Stimulated activated CD8-positive, alpha-beta memory T cell treated with anti-CD3 and anti-CD28 coated beads, Interleukin-15, amount 100 ng/mL, for 24 hours (primary cell): ENCODE measurements around the gene PCNX4.

Source experiments
- DNase-seq: peaks from one replicate; pipeline ENCODE4 v3.0.0-alpha.2; 2020; ENCODE audit warnings: low read depth

The PCNX4 gene

DNA sequence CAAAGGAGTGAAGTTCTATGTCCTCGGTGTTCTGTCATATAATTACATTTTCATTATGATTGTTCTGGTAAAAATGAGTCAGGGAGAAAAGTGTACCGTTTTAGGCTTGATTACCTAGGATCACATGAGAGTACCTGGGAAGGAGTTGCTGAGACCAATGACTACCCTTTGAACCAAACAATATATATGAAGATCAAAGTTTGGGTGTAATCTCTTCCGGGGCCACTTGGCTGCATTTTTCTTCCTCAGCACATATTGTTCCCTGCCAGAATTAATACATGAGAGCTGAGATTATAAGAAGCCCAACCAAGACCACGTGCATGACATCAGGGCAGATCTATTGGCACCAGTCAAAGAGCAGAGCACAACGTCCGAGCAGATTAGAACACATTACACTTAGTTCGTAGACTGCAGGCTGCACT lies 114.5 kb downstream of the PCNX4 start:
- no peak for DNase-seq

- DNase-seq: no peak
Observed at GRCh38 chr14:60206837-60207533, 115.3 kb downstream of the PCNX4 start.

- no peak for DNase-seq
Observed at GRCh38 chr14:60210703-60211102, 119.0 kb downstream of the PCNX4 start.

DNA sequence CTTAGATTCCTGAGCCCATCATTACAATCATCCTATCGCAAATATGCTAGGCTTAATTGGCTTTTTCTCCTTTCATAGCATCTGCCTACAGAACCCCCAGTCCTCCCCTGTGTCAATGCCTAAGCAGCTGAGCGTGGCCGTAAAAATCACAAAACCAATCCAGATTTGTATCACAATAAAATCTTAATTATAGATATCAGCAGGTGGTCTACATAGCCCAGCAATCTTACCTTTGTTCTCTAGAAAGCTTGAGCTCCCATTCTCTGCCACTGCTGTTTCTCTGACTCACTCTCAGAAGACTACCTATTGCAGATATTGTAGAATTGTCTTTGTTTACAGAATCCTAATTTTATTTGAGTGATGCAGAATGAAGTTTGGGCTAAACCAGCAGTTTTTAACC lies 119.4 kb downstream of the PCNX4 start:
- no peak for DNase-seq

- DNase-seq: no peak
Observed at GRCh38 chr14:60212503-60213371, 121.0 kb downstream of the PCNX4 start.

- no peak for DNase-seq
Observed at GRCh38 chr14:60214003-60214402, 122.3 kb downstream of the PCNX4 start.

- DNase-seq: no peak
Observed at GRCh38 chr14:60214415-60215126, 122.8 kb downstream of the PCNX4 start.

GRCh38 chr14:60215127-60215444 lies 123.4 kb downstream of the PCNX4 start:
- DNase-seq: no peak

DNA sequence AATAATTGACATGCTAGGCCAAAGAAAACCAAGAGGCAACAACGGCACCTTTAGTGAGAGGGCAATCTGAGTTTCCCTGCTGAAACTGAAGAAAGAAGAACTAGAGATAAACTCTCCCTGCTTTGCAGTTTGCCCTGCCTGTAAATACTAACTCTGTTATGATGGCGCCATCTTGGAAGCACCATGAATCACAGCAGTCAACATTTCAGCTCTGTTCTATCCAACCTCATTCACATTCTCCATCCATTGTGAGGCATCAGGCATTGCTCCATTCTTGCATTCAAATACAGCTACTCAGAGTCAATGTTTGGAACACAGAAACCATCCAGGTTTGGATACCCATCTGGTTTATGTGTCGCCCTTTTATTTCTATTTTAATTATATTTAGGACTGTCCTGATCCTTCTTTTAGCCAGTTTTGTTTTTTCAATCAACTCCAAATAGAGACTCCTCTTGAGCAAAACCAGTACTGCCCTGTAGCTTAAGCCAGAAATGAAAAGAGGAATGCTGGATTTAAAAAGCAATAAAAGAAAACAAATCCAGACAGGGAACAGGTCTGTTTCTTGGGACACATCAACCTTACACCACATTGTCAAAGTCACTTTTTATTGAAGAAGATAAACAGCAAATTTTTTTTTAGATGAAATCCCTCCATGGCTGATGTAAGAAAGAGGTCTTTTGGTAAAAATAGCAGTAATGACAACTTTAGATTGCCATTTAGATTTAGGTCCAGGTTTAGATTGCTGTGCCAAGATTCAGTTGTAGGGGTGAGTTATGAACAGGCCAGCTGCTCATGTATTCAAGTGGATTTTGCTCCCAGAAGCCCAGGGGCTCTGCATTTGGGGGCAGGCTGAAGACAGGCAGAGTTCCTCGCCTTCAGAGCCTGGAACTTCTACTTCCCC lies 124.0 kb downstream of the PCNX4 start:
- no peak for DNase-seq

DNA sequence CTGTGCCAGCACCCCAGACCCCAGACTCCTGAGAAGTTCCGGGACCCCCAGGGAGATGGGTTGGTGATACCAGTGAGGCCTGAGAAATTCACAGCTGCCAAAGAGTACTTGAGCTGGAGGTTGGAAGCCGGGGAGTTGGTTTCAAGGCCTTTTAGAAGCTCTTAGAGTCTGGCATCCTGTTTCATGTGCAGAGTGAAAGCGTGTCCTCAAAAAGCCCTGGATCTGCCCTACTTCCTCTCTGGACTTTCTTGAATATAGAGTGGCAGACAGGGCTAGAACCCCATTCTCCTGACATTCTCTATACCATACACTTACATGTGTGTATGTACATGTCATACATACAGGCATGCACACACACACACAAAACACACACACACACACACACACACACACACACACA lies 126.0 kb downstream of the PCNX4 start:
- DNase-seq: no peak
